A549 (cell line): ENCODE results near the gene GLT6D1. TPM values are rescaled to one million over a fixed set of nuclear protein-coding genes. Genes with fewer than 3 reads are reported as not detected.

Experiments used
- ATAC-seq, 2 experiments: fragments of 200-7000 bp in 1 of 2; fragments of >200 bp in 1 of 2; cut with Nextera tagmentation in 1 of 2; cut with Tn5 transposase in 1 of 2; 3 replicates each; pipeline versions ENCODE4 v1.8.0 to v1.9.1; 2018 to 2020; ENCODE audit warnings: mild to moderate bottlenecking in 1 of 2, moderate library complexity in 1 of 2
- CTCF ChIA-PET: fragments of 300-600 bp; sonication (Branson Sonifier 250); formaldehyde crosslinking; extraction: SDS; loops from one replicate; lab custom pipeline; 2021; ENCODE audit warnings: antibody characterized with exemption, inconsistent platforms; lab: Yijun Ruan, JAX
- POLR2A ChIA-PET: fragments of 350-600 bp; formaldehyde crosslinking; extraction: SDS; loops from one replicate; lab custom pipeline; 2021; ENCODE audit warnings: antibody characterized with exemption, inconsistent platforms; lab: Yijun Ruan, JAX
- DNase-seq, 2 experiments: peaks; one replicate each; pipeline versions ENCODE4 v3.0.0 to v3.0.0-alpha.2; 2011 to 2016; ENCODE audit warnings: low read depth in 1 of 2, low spot score in 1 of 2
- FAIRE-seq: peaks from 2 replicates; lab custom pipeline; 2011; peaks lifted over from hg19 to GRCh38; lab: Jason Lieb, UNC
- H3K27ac ChIP-seq, 2 experiments: fragments of >200 bp; sonication (Bioruptor Twin); formaldehyde crosslinking; 3 replicates each; pipeline ENCODE4 v1.5.1; 2016 to 2017
- H3K4me1 ChIP-seq: fragments of >200 bp; sonication (Bioruptor Twin); formaldehyde crosslinking; 3 replicates; pipeline ENCODE4 v1.6.1; 2016
- H3K4me2 ChIP-seq: fragments of >200 bp; sonication (Bioruptor Twin); formaldehyde crosslinking; 3 replicates; pipeline ENCODE4 v1.6.1; 2016
- H3K4me3 ChIP-seq: fragments of >200 bp; sonication (Bioruptor Twin); formaldehyde crosslinking; 3 replicates; pipeline ENCODE4 v1.5.1; 2016
- H3K9me3 ChIP-seq: fragments of >200 bp; sonication (Bioruptor Twin); formaldehyde crosslinking; 3 replicates; pipeline ENCODE4 v1.6.1; 2016
- ATOH8 ChIP-seq: fragments of 250-450 bp; sonication (Bioruptor Pico); IDR thresholded peaks from 2 replicates; pipeline ENCODE4 v1.5.0; 2020; ENCODE audit warnings: low read depth, mild to moderate bottlenecking, moderate library complexity
- BCL3 ChIP-seq: fragments of >200 bp; sonication (Bioruptor Twin); formaldehyde crosslinking; IDR thresholded peaks from 3 replicates; pipeline ENCODE4 v1.6.1; 2016
- CBX2 ChIP-seq: fragments of 200-600 bp; sonication (generic); IDR thresholded peaks from 2 replicates; pipeline ENCODE4 v1.6.1; 2016; ENCODE audit warnings: low read depth, mild to moderate bottlenecking, borderline replicate concordance
- CEBPB ChIP-seq, 2 experiments: fragments of >200 bp in 1 of 2; sonication (Bioruptor Twin) in 1 of 2; formaldehyde crosslinking in 1 of 2; IDR thresholded peaks; 2 replicates each; pipeline ENCODE4 v1.6.1; 2012 to 2016
- CTCF ChIP-seq: fragments of >200 bp; sonication (Bioruptor Twin); formaldehyde crosslinking; IDR thresholded peaks from 3 replicates; pipeline ENCODE4 v1.5.1; 2016
- EHF ChIP-seq: fragments of 250-450 bp; sonication (Bioruptor Pico); IDR thresholded peaks from 2 replicates; pipeline ENCODE4 v1.5.0; 2020; ENCODE audit warnings: mild to moderate bottlenecking
- FOXS1 ChIP-seq: fragments of 250-450 bp; sonication (Bioruptor Pico); IDR thresholded peaks from 2 replicates; pipeline ENCODE4 v1.5.0; 2020; ENCODE audit warnings: mild to moderate bottlenecking, moderate library complexity
- GATA3 ChIP-seq: IDR thresholded peaks from 2 replicates; pipeline ENCODE4 v1.6.1; 2012; ENCODE audit warnings: borderline replicate concordance
- HEYL ChIP-seq: fragments of 250-450 bp; sonication (Bioruptor Pico); IDR thresholded peaks from 2 replicates; pipeline ENCODE4 v1.8.0; 2021; ENCODE audit warnings: mild to moderate bottlenecking, moderate library complexity
- HOXB13 ChIP-seq: fragments of 250-450 bp; sonication (Bioruptor Pico); IDR thresholded peaks from 2 replicates; pipeline ENCODE4 v1.5.0; 2020; ENCODE audit warnings: low read depth, mild to moderate bottlenecking, moderate library complexity
- JUNB ChIP-seq: fragments of >200 bp; sonication (Bioruptor Twin); formaldehyde crosslinking; IDR thresholded peaks from 2 replicates; pipeline ENCODE4 v1.6.1; 2016
- KDM1A ChIP-seq: fragments of 200-600 bp; sonication (generic); IDR thresholded peaks from 2 replicates; pipeline ENCODE4 v1.6.1; 2016; ENCODE audit warnings: low read depth, mild to moderate bottlenecking
- MAFK ChIP-seq: fragments of 450-650 bp; IDR thresholded peaks from 2 replicates; pipeline ENCODE4 v1.6.1; 2014; ENCODE audit not compliant: partially characterized antibody
- MYC ChIP-seq: IDR thresholded peaks from 2 replicates; pipeline ENCODE4 v1.6.1; 2012; ENCODE audit warnings: mild to moderate bottlenecking, inconsistent platforms, low read length, improper control_type of control experiment, borderline replicate concordance
- NPAS2 ChIP-seq: fragments of 250-450 bp; sonication (Bioruptor Pico); IDR thresholded peaks from 2 replicates; pipeline ENCODE4 v1.8.0; 2022; ENCODE audit warnings: mild to moderate bottlenecking, moderate library complexity, borderline replicate concordance
- PHF8 ChIP-seq: fragments of 200-600 bp; sonication (generic); IDR thresholded peaks from 2 replicates; pipeline ENCODE4 v1.6.1; 2016; ENCODE audit warnings: low read depth, mild to moderate bottlenecking, antibody characterized with exemption, moderate library complexity, borderline replicate concordance
- RARB ChIP-seq: fragments of 250-450 bp; sonication (Bioruptor Pico); IDR thresholded peaks from 2 replicates; pipeline ENCODE4 v1.8.0; 2021; ENCODE audit warnings: mild to moderate bottlenecking, moderate library complexity
- RCOR1 ChIP-seq: fragments of 150-350 bp; IDR thresholded peaks from 2 replicates; pipeline ENCODE4 v1.6.1; 2014; ENCODE audit warnings: antibody characterized with exemption, low read length, low read depth
- RNF2 ChIP-seq: fragments of 200-600 bp; sonication (generic); IDR thresholded peaks from 2 replicates; pipeline ENCODE4 v1.6.1; 2016; ENCODE audit warnings: low read depth, mild to moderate bottlenecking, antibody characterized with exemption, moderate library complexity, borderline replicate concordance
- TFCP2L1 ChIP-seq: fragments of 250-450 bp; sonication (Bioruptor Pico); IDR thresholded peaks from 2 replicates; pipeline ENCODE4 v1.5.0; 2021; ENCODE audit warnings: mild to moderate bottlenecking
- TP53 ChIP-seq: fragments of 250-450 bp; sonication (Bioruptor Pico); IDR thresholded peaks from 2 replicates; pipeline ENCODE4 v1.5.0; 2021; ENCODE audit warnings: mild to moderate bottlenecking, moderate library complexity
- ZFP36 ChIP-seq: fragments of 450-650 bp; IDR thresholded peaks from 2 replicates; pipeline ENCODE4 v1.6.1; 2014; ENCODE audit warnings: borderline replicate concordance; ENCODE audit not compliant: partially characterized antibody
- WGBS: methylation state at CpG from one replicate; pipeline ENCODE4 v1.1.6; 2017; ENCODE audit errors: missing lambda C conversion rate; 5-methylcytosine and 5-hydroxymethylcytosine counted together
- polyA plus RNA-seq, 4 experiments: library from polyadenylated mRNA; depleted of rRNA in 3 of 4; stranded (reverse); fragments of >200 nt; fragmentation: RNase III in 1 of 4; extraction: RNeasy Plus Mini Kit Qiagen cat#74134 plus additional on column Dnase treatment in 1 of 4; gene quantifications; 2 replicates in 3 of 4; 3 replicates in 1 of 4; pipeline ENCODE4 v1.2.3, GENCODE V29; 2011 to 2017
- TF ChIP-seq, protein P1 (sequence below): fragments of 450-650 bp; IDR thresholded peaks from 2 replicates; pipeline ENCODE4 v1.6.1; 2014; ENCODE audit warnings: antibody characterized with exemption
- TF ChIP-seq, protein P2 (sequence below): fragments of >200 bp; sonication (Bioruptor Twin); formaldehyde crosslinking; IDR thresholded peaks from 2 replicates; pipeline ENCODE4 v1.6.1; 2016
- TF ChIP-seq, protein P3 (sequence below): IDR thresholded peaks from 2 replicates; pipeline ENCODE4 v1.6.1; 2012
- TF ChIP-seq, protein P4 (sequence below): fragments of 200-600 bp; sonication (generic); IDR thresholded peaks from 2 replicates; pipeline ENCODE4 v1.6.1; 2016; ENCODE audit warnings: antibody characterized with exemption, mild to moderate bottlenecking, moderate library complexity

GLT6D1 gene
- polyA plus RNA-seq, 2 of the 4 experiments (the other 2 are of a cell fraction) = not detected

DNA sequence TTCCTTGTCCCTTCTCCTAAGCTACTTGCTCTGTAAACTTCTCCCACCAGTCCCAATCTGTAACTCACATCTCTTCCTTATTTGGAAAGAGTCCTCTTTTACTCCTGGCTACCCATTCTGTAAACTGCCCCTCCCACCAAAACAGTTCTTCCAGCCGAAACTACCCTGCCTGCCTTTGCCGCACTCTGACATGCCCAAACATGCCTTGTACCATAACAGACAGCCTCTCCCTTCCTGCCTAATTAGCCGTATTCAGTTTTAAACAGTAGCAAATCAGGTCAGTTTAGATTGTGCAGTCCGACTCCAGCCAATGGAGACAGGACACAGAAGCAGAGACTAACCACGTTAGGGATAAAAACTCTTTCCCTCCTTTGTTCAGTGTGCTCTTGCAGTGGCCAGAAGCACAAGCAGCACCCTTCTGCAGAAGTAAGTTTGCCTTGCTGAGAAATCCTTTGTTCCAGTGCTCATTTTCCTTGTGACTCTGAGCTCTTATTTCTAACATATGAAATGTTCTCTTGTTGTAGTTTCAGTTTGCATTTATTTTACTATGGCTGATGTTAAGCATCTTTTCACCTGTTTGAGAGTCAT is 5.4 kb upstream of the GLT6D1 start (continued):
- TF ChIP-seq CTCF = no peak

DNA sequence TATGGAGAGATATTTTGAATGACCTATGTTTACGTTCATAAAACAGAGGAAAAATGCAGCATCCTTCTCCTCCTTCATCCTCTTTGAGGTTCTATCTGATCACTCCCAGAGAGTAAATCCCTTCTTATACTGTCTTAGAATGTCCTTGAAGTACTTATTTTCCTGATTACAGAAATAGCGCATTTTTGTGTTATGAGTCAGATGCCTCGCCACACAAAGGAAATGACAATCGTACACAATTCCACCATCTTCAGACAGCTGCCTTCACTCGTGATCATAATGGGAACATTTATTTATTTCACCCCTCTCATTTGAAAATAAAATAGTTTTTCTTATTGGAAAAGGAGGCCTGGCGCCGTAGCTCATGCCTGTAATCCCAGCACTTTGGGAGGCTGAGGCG is 2.4 kb upstream of the GLT6D1 start:
- WGBS = 31% methylated on average over 8 of the region's 8 CpGs
- CTCF ChIA-PET = interaction anchor here (0.5 kb wide), 1 partner anchor 445 kb away, joined by 3 read pairs; no protein-coding TSS in a partner anchor
- Histone ChIP-seq H3K9me3 (peaks cover 34% of the 10 kb centered on the region), H3K4me2 (no peak overlapping the region), H3K4me3 (no peak overlapping the region), H3K27ac (no peak overlapping the region), H3K4me1 (no peaks in the 10 kb centered on the region)
- TF ChIP-seq EHF (CRISPR knock-in tag) (no peak), TP53 (CRISPR knock-in tag) (no peak), MYC (no peak), FOXS1 (CRISPR knock-in tag) (no peak), BCL3 (no peak), MAFK (no peak), ATOH8 (CRISPR knock-in tag) (no peak), RCOR1 (no peak), ZFP36 (no peak), HOXB13 (CRISPR knock-in tag) (no peak), CEBPB (IDR thresholded peaks at IDR 0.05) (no peak), NPAS2 (CRISPR knock-in tag) (no peak), RARB (CRISPR knock-in tag) (no peak), KDM1A (no peak)
- TF ChIP-seq, protein P1, sequence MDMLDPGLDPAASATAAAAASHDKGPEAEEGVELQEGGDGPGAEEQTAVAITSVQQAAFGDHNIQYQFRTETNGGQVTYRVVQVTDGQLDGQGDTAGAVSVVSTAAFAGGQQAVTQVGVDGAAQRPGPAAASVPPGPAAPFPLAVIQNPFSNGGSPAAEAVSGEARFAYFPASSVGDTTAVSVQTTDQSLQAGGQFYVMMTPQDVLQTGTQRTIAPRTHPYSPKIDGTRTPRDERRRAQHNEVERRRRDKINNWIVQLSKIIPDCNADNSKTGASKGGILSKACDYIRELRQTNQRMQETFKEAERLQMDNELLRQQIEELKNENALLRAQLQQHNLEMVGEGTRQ = no peak
- TF ChIP-seq, protein P2, sequence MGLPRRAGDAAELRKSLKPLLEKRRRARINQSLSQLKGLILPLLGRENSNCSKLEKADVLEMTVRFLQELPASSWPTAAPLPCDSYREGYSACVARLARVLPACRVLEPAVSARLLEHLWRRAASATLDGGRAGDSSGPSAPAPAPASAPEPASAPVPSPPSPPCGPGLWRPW = no peak
- DNase-seq (no peak), ATAC-seq (no peak), FAIRE-seq (no peak)
- POLR2A ChIA-PET = no interaction called here

DNA sequence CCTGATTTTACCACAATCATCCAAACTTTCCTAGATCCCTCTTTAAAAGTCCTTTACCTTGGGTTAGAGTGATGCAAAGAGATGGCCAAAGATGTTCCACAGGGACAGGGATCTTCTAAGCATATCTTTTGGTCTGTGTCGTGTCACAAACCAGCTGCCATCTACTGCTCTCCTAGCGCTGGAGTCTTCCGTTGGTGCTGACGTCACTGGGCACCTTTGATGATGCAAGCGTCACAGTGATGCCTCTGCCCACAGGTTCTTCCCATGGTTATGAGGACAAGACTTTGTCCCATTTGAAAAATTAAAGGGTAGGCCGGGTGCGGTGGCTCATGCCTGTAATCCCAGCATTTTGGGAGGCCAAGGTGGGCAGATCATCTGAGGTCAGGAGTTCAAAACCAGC is 1.7 kb upstream of the GLT6D1 start:
- Histone ChIP-seq H3K4me1 (no peaks in the 10 kb centered on the region), H3K9me3 (peaks cover 30% of the 10 kb centered on the region), H3K27ac (no peak overlapping the region), H3K4me2 (no peak overlapping the region), H3K4me3 (no peak overlapping the region)
- ATAC-seq = no peak
- ChIA-PET POLR2A (no interaction called here), CTCF (no interaction called here)
- DNase-seq = no peak
- FAIRE-seq = no peak
- 39% methylated on average over 7 of the region's 7 CpGs for WGBS
- TF ChIP-seq PHF8 (no peak), HEYL (no peak), JUNB (no peak), HOXB13 (CRISPR knock-in tag) (no peak), GATA3 (no peak), CBX2 (no peak), RNF2 (no peak), TFCP2L1 (CRISPR knock-in tag) (no peak), CEBPB (IDR thresholded peaks at IDR 0.05) (no peak), ZFP36 (no peak)
- TF ChIP-seq, protein P3, sequence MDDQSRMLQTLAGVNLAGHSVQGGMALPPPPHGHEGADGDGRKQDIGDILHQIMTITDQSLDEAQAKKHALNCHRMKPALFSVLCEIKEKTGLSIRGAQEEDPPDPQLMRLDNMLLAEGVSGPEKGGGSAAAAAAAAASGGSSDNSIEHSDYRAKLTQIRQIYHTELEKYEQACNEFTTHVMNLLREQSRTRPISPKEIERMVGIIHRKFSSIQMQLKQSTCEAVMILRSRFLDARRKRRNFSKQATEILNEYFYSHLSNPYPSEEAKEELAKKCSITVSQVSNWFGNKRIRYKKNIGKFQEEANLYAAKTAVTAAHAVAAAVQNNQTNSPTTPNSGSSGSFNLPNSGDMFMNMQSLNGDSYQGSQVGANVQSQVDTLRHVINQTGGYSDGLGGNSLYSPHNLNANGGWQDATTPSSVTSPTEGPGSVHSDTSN = no peak
- TF ChIP-seq, protein P4, sequence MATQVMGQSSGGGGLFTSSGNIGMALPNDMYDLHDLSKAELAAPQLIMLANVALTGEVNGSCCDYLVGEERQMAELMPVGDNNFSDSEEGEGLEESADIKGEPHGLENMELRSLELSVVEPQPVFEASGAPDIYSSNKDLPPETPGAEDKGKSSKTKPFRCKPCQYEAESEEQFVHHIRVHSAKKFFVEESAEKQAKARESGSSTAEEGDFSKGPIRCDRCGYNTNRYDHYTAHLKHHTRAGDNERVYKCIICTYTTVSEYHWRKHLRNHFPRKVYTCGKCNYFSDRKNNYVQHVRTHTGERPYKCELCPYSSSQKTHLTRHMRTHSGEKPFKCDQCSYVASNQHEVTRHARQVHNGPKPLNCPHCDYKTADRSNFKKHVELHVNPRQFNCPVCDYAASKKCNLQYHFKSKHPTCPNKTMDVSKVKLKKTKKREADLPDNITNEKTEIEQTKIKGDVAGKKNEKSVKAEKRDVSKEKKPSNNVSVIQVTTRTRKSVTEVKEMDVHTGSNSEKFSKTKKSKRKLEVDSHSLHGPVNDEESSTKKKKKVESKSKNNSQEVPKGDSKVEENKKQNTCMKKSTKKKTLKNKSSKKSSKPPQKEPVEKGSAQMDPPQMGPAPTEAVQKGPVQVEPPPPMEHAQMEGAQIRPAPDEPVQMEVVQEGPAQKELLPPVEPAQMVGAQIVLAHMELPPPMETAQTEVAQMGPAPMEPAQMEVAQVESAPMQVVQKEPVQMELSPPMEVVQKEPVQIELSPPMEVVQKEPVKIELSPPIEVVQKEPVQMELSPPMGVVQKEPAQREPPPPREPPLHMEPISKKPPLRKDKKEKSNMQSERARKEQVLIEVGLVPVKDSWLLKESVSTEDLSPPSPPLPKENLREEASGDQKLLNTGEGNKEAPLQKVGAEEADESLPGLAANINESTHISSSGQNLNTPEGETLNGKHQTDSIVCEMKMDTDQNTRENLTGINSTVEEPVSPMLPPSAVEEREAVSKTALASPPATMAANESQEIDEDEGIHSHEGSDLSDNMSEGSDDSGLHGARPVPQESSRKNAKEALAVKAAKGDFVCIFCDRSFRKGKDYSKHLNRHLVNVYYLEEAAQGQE = no peak
